DOHH2 (cell line): ENCODE data around the gene SIK3.

ENCODE experiments used
- EZH2phosphoT487 ChIP-seq: fragments of 200-600 bp; sonication (generic); IDR thresholded peaks from 2 replicates; pipeline ENCODE4 v1.6.1; 2017; ENCODE audit warnings: borderline replicate concordance, mild to moderate bottlenecking, antibody characterized with exemption, low read length, moderate library complexity, mixed read lengths
- TF ChIP-seq, protein P1 (sequence below): fragments of 200-600 bp; sonication (generic); IDR thresholded peaks from one replicate; pipeline ENCODE4 v1.5.1; 2014; ENCODE audit warnings: antibody characterized with exemption, mild to moderate bottlenecking, low read depth, low read length; ENCODE audit not compliant: poor library complexity, severe bottlenecking

DNA sequence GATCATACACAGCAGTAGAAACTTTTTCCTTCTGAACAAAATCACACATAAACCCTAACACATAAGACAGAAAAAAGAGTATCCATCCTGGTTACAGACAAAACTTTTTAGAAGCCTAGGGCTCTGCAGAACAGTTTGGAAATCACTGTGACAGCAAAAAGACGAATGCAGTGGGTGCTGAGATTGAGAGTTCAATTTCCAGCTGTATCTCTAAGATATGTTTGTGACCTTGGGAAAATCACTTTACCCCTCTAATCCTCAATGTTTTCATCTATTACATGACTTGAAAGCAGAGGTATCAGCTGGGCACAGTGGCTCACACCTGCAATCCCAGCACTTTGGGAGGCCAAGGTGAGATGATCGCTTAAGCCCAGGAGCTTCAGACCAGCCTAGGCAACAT is 128.5 kb downstream of the SIK3 start:
- TF ChIP-seq, protein P1, sequence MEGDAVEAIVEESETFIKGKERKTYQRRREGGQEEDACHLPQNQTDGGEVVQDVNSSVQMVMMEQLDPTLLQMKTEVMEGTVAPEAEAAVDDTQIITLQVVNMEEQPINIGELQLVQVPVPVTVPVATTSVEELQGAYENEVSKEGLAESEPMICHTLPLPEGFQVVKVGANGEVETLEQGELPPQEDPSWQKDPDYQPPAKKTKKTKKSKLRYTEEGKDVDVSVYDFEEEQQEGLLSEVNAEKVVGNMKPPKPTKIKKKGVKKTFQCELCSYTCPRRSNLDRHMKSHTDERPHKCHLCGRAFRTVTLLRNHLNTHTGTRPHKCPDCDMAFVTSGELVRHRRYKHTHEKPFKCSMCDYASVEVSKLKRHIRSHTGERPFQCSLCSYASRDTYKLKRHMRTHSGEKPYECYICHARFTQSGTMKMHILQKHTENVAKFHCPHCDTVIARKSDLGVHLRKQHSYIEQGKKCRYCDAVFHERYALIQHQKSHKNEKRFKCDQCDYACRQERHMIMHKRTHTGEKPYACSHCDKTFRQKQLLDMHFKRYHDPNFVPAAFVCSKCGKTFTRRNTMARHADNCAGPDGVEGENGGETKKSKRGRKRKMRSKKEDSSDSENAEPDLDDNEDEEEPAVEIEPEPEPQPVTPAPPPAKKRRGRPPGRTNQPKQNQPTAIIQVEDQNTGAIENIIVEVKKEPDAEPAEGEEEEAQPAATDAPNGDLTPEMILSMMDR = no peak
- no peak for TF ChIP-seq EZH2phosphoT487
